GM12878 (cell line): ENCODE results near the gene DNA2. TPM values are rescaled to one million over a fixed set of nuclear protein-coding genes. Genes with fewer than 3 reads are reported as not detected.
A peak's percentile ranks its signal among the peaks of the same experiment; 100 is the strongest.

Experiments used
- ATAC-seq: fragments of 200-7000 bp; cut with Tn5 transposase; 3 replicates; pipeline ENCODE4 v1.9.1; 2020; ENCODE audit warnings: mild to moderate bottlenecking, moderate library complexity
- BruUV-seq: library from RNA; stranded (reverse); fragments of 400-500 nt; replicated peaks from 2 replicates; lab custom pipeline; 2021; lab: Mats Ljungman, UMichigan
- CTCF ChIA-PET: fragments of 300-600 bp; sonication (Branson Sonifier 250); formaldehyde crosslinking; extraction: SDS; loops from one replicate; lab custom pipeline; 2021; ENCODE audit warnings: inconsistent platforms; lab: Yijun Ruan, JAX
- POLR2A ChIA-PET: fragments of 350-600 bp; formaldehyde crosslinking; extraction: SDS; loops from one replicate; lab custom pipeline; 2021; ENCODE audit warnings: inconsistent platforms; lab: Charles Lee
- RAD21 ChIA-PET: fragments of 300-600 bp; sonication (Branson Sonifier 250); formaldehyde crosslinking; loops from one replicate; lab custom pipeline; 2023; ENCODE audit warnings: antibody characterized with exemption; ENCODE audit not compliant: unreplicated experiment; lab: Charles Lee
- SMC1A ChIA-PET: fragments of 300-600 bp; sonication (Branson Sonifier 250); formaldehyde crosslinking; loops from one replicate; lab custom pipeline; 2023; ENCODE audit not compliant: unreplicated experiment, uncharacterized antibody; lab: Charles Lee
- DNase-seq: peaks from one replicate; pipeline ENCODE4 v3.0.0-alpha.2; 2011; ENCODE audit warnings: low read depth, low spot score
- FAIRE-seq: peaks from 3 replicates; lab custom pipeline; 2011; peaks lifted over from hg19 to GRCh38; lab: Jason Lieb, UNC
- H2AFZ ChIP-seq: 2 replicates; pipeline ENCODE4 v1.6.0; 2011; ENCODE audit warnings: low read depth, low read length, control low read depth; ENCODE audit not compliant: control insufficient read depth
- H3K27ac ChIP-seq: 2 replicates; pipeline ENCODE4 v1.5.1; 2011; ENCODE audit warnings: control low read depth; ENCODE audit not compliant: control insufficient read depth, insufficient read depth
- H3K27me3 ChIP-seq, 2 experiments: replicated peaks in 1 of 2; 2 replicates each; pipeline versions ENCODE4 v1.6.0 to v1.6.1; 2011; ENCODE audit warnings: low read length in 1 of 2; ENCODE audit not compliant: control insufficient read depth in 2 of 2, insufficient read depth in 2 of 2
- H3K36me3 ChIP-seq, 2 experiments: 2 replicates each; pipeline ENCODE4 v1.5.1; 2011; ENCODE audit warnings: low read length in 1 of 2; ENCODE audit not compliant: control insufficient read depth in 2 of 2, insufficient read depth in 2 of 2
- H3K4me1 ChIP-seq: 2 replicates; pipeline ENCODE4 v1.6.1; 2011; ENCODE audit warnings: mild to moderate bottlenecking, low read length, moderate library complexity, mixed read lengths; ENCODE audit not compliant: control insufficient read depth, insufficient read depth
- H3K4me2 ChIP-seq: 2 replicates; pipeline ENCODE4 v1.6.0; 2011; ENCODE audit warnings: control low read depth; ENCODE audit not compliant: control insufficient read depth, insufficient read depth
- H3K4me3 ChIP-seq: fragments of 200-600 bp; sonication (generic); 2 replicates; pipeline ENCODE4 v1.5.1; 2016
- H3K79me2 ChIP-seq: 2 replicates; pipeline ENCODE4 v1.6.0; 2011; ENCODE audit warnings: low read length; ENCODE audit not compliant: control insufficient read depth, insufficient read depth
- H3K9ac ChIP-seq: 2 replicates; pipeline ENCODE4 v1.8.0; 2011; ENCODE audit warnings: low read length, control low read depth, mixed read lengths; ENCODE audit not compliant: control insufficient read depth, insufficient read depth
- H3K9me3 ChIP-seq: replicated peaks from 3 replicates; pipeline ENCODE4 v1.5.1; 2011; ENCODE audit warnings: mild to moderate bottlenecking, low read length; ENCODE audit not compliant: control insufficient read depth, insufficient read depth
- H4K20me1 ChIP-seq: 2 replicates; pipeline ENCODE4 v1.6.0; 2011; ENCODE audit not compliant: control insufficient read depth, insufficient read depth
- DPF2 ChIP-seq: fragments of 450-650 bp; IDR thresholded peaks from 2 replicates; pipeline ENCODE4 v1.6.1; 2017; ENCODE audit warnings: mild to moderate bottlenecking
- EED ChIP-seq: sonication (generic); IDR thresholded peaks from 2 replicates; pipeline ENCODE4 v1.6.1; 2016; ENCODE audit warnings: antibody characterized with exemption, low read depth
- ESRRA ChIP-seq: IDR thresholded peaks from 2 replicates; pipeline ENCODE4 v1.6.1; 2012; ENCODE audit warnings: mild to moderate bottlenecking, low read length, improper control_type of control experiment
- FOXM1 ChIP-seq: IDR thresholded peaks from 2 replicates; pipeline ENCODE4 v1.6.1; 2012; ENCODE audit warnings: low read depth, mild to moderate bottlenecking, inconsistent platforms, low read length, moderate library complexity
- IRF4 ChIP-seq: IDR thresholded peaks from 2 replicates; pipeline ENCODE4 v1.6.1; 2011; ENCODE audit warnings: low read depth, low read length
- MTA3 ChIP-seq: IDR thresholded peaks from 2 replicates; pipeline ENCODE4 v1.6.1; 2012; ENCODE audit warnings: low read length, inconsistent platforms, borderline replicate concordance
- PKNOX1 ChIP-seq: fragments of 450-650 bp; IDR thresholded peaks from 2 replicates; pipeline ENCODE4 v1.6.1; 2016; ENCODE audit warnings: mild to moderate bottlenecking
- POLR2A ChIP-seq: IDR thresholded peaks from 2 replicates; pipeline ENCODE4 v1.6.1; 2011; ENCODE audit warnings: low read depth, mild to moderate bottlenecking, low read length
- RBBP5 ChIP-seq: fragments of 200-600 bp; sonication (generic); conservative IDR thresholded peaks from 2 replicates; pipeline ENCODE4 v1.6.1; 2016
- WGBS: methylation state at CpG from one replicate; pipeline ENCODE4 v1.1.6; 2016; ENCODE audit warnings: low lambda C conversion rate; ENCODE audit not compliant: insufficient replicate concordance, insufficient coverage; ENCODE audit errors: missing lambda C conversion rate; 5-methylcytosine and 5-hydroxymethylcytosine counted together
- in situ Hi-C: fragments of 300-500 bp; cut with MboI; formaldehyde crosslinking; loops from 9 replicates; pipeline ENCODE4 v1.14.3; 2018; ENCODE audit warnings: mixed read lengths
- intact Hi-C: fragments of 100-400 bp; cut with micrococcal nuclease; formaldehyde crosslinking; loops from one replicate; pipeline ENCODE4 v1.14.2; 2022; ENCODE audit not compliant: unreplicated experiment
- polyA plus RNA-seq, 11 experiments: library from polyadenylated mRNA; depleted of rRNA in 4 of 11; unstranded in 6 of 11; stranded (reverse) in 5 of 11; fragments of >200 nt; fragmentation: Nextera tagmentation in 4 of 11; fragmentation: Illumina TruSeq in 1 of 11; extraction: Ambion mirVana in 4 of 11; extraction: Trizol in 1 of 11; gene quantifications; 1 replicate in 1 of 11; 2 replicates in 10 of 11; pipeline versions ENCODE4 v1.2.1 to v1.2.3, GENCODE V29; 2011 to 2016; ENCODE audit warnings: inconsistent platforms in 2 of 11, missing spikeins in 2 of 11, low read depth in 1 of 11
- total RNA-seq, 4 experiments: library from RNA; depleted of rRNA in 3 of 4; stranded (reverse); fragments of >200 nt in 3 of 4; fragmentation: Illumina TruSeq in 1 of 4; extraction: Trizol in 1 of 4; gene quantifications; 2 replicates each; pipeline versions ENCODE4 v1.2.1 to v1.2.3, GENCODE V29; 2013 to 2021
- TF ChIP-seq, protein P1 (sequence below): fragments of 450-650 bp; IDR thresholded peaks from 2 replicates; pipeline ENCODE4 v1.6.1; 2017; ENCODE audit warnings: mild to moderate bottlenecking, low read depth, inconsistent platforms; ENCODE audit not compliant: poor library complexity, severe bottlenecking
- TF ChIP-seq, protein P2 (sequence below): fragments of 450-650 bp; IDR thresholded peaks from 2 replicates; pipeline ENCODE4 v1.6.1; 2016; ENCODE audit warnings: mild to moderate bottlenecking
- TF ChIP-seq, protein P3 (sequence below): fragments of 450-650 bp; IDR thresholded peaks from 2 replicates; pipeline ENCODE4 v1.6.1; 2018; ENCODE audit warnings: borderline replicate concordance, mild to moderate bottlenecking; ENCODE audit not compliant: partially characterized antibody

The DNA2 gene
- total and polyA plus RNA-seq, 10 of the 15 experiments (the other 5 are each of a cell fraction or from before 2014, with no cell fraction given) = 17.7 to 41.8 (median 28.4) TPM

- no peak for TF ChIP-seq IRF4
These were observed 2.2 kb upstream of the DNA2 start (continued) for GRCh38 chr10:68474021-68474420.

- BruUV-seq = TSS peak; percentile 76
- Histone ChIP-seq H3K36me3 (no peaks in the 10 kb centered on the region; a peak in 2 of 4 replicates), H3K27ac (peak overlapping the region; percentile 95), H3K79me2 (peaks cover 30% of the 10 kb centered on the region), H3K4me2 (peak overlapping the region; percentile 56), H3K9me3 (no peaks in the 10 kb centered on the region), H3K4me3 (peak overlapping the region; percentile 84), H3K9ac (peak overlapping the region; percentile 95), H4K20me1 (no peaks in the 10 kb centered on the region), H3K27me3 (no peaks in the 10 kb centered on the region), H3K4me1 (peaks cover 2% of the 10 kb centered on the region; the same call in 1 of the 2 replicates), H2AFZ (peak overlapping the region; percentile 99)
- ChIA-PET CTCF (interaction anchor here (1.0 kb wide), 1 partner anchor 611 kb away, joined by 3 read pairs; no protein-coding TSS in a partner anchor), RAD21 (interaction anchor here (0.8 kb wide), 1 partner anchor 9 kb away, joined by 3 read pairs; no protein-coding TSS in a partner anchor), SMC1A (interaction anchor here (0.9 to 1.4 kb wide), 3 partner anchors 11 to 18 kb away, joined by 3 to 5 read pairs (median 3); no protein-coding TSS in a partner anchor), POLR2A (no interaction called here)
- intact Hi-C loops = no loop called here
- TF ChIP-seq EED (no peak), FOXM1 (no peak), ESRRA (no peak), MTA3 (no peak), RBBP5 (no peak), DPF2 (no peak), POLR2A (no peak), PKNOX1 (no peak)
- TF ChIP-seq, protein P1, sequence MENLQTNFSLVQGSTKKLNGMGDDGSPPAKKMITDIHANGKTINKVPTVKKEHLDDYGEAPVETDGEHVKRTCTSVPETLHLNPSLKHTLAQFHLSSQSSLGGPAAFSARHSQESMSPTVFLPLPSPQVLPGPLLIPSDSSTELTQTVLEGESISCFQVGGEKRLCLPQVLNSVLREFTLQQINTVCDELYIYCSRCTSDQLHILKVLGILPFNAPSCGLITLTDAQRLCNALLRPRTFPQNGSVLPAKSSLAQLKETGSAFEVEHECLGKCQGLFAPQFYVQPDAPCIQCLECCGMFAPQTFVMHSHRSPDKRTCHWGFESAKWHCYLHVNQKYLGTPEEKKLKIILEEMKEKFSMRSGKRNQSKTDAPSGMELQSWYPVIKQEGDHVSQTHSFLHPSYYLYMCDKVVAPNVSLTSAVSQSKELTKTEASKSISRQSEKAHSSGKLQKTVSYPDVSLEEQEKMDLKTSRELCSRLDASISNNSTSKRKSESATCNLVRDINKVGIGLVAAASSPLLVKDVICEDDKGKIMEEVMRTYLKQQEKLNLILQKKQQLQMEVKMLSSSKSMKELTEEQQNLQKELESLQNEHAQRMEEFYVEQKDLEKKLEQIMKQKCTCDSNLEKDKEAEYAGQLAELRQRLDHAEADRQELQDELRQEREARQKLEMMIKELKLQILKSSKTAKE = no peak
- TF ChIP-seq, protein P2, sequence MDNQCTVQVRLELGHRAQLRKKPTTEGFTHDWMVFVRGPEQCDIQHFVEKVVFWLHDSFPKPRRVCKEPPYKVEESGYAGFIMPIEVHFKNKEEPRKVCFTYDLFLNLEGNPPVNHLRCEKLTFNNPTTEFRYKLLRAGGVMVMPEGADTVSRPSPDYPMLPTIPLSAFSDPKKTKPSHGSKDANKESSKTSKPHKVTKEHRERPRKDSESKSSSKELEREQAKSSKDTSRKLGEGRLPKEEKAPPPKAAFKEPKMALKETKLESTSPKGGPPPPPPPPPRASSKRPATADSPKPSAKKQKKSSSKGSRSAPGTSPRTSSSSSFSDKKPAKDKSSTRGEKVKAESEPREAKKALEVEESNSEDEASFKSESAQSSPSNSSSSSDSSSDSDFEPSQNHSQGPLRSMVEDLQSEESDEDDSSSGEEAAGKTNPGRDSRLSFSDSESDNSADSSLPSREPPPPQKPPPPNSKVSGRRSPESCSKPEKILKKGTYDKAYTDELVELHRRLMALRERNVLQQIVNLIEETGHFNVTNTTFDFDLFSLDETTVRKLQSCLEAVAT = no peak
- TF ChIP-seq, protein P3, sequence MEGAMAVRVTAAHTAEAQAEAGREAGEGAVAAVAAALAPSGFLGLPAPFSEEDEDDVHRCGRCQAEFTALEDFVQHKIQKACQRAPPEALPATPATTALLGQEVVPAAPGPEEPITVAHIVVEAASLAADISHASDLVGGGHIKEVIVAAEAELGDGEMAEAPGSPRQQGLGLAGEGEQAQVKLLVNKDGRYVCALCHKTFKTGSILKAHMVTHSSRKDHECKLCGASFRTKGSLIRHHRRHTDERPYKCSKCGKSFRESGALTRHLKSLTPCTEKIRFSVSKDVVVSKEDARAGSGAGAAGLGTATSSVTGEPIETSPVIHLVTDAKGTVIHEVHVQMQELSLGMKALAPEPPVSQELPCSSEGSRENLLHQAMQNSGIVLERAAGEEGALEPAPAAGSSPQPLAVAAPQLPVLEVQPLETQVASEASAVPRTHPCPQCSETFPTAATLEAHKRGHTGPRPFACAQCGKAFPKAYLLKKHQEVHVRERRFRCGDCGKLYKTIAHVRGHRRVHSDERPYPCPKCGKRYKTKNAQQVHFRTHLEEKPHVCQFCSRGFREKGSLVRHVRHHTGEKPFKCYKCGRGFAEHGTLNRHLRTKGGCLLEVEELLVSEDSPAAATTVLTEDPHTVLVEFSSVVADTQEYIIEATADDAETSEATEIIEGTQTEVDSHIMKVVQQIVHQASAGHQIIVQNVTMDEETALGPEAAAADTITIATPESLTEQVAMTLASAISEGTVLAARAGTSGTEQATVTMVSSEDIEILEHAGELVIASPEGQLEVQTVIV = no peak
- WGBS = under 1% methylated on average over 14 of the region's 14 CpGs
- peak; percentile 17 for ATAC-seq
- DNase-seq = no peak
- in situ Hi-C loops = no loop called here
- FAIRE-seq = no peak
These were observed 649 bp downstream of the DNA2 start for GRCh38 chr10:68471063-68471585.
